SK-N-SH (cell line): Measurements from ENCODE around the gene PARD3B. TPM values are rescaled to one million over a fixed set of nuclear protein-coding genes. Genes with fewer than 3 reads are reported as not detected.

Experiments used
- CTCF ChIA-PET: fragments of 300-600, 350-600 bp; formaldehyde crosslinking; extraction: SDS; loops from one replicate; lab custom pipeline; 2021; lab: Yijun Ruan, JAX
- POLR2A ChIA-PET: fragments of 350-600 bp; sonication (Branson Sonifier 250); formaldehyde crosslinking; extraction: SDS; loops from one replicate; lab custom pipeline; 2020; ENCODE audit warnings: antibody characterized with exemption, inconsistent platforms; lab: Yijun Ruan, JAX
- DNase-seq: peaks from one replicate; pipeline ENCODE4 v3.0.0; 2012
- H2AFZ ChIP-seq: fragments of 200-600 bp; sonication (generic); 2 replicates; pipeline ENCODE4 v1.8.1; 2016; ENCODE audit warnings: antibody characterized with exemption, mild to moderate bottlenecking, low read depth
- H3F3A ChIP-seq: fragments of 200-600 bp; sonication (generic); replicated peaks from 2 replicates; pipeline ENCODE3; 2016; ENCODE audit warnings: antibody characterized with exemption, mild to moderate bottlenecking; ENCODE audit not compliant: insufficient read depth
- H3K27ac ChIP-seq, 2 experiments: fragments of 200-500 bp in 1 of 2; fragments of 200-600 bp in 1 of 2; sonication (Bioruptor generic) in 1 of 2; sonication (generic), shearing (Covaris generic) in 1 of 2; 2 replicates each; pipeline versions ENCODE4 v1.5.1 to v1.6.1; 2014 to 2016; ENCODE audit warnings: low read depth in 2 of 2, inconsistent platforms in 1 of 2, low read length in 1 of 2, mild to moderate bottlenecking in 1 of 2, mixed read lengths in 1 of 2
- H3K27me3 ChIP-seq: fragments of 200-600 bp; sonication (generic), shearing (Covaris generic); 2 replicates; pipeline ENCODE4 v1.6.1; 2016; ENCODE audit warnings: mixed run types; ENCODE audit not compliant: insufficient read depth
- H3K36me3 ChIP-seq, 2 experiments: fragments of 200-500 bp in 1 of 2; fragments of 200-600 bp in 1 of 2; sonication (Bioruptor generic) in 1 of 2; sonication (generic) in 1 of 2; replicated peaks in 1 of 2; 2 replicates each; pipeline versions ENCODE3 to v1.5.1; 2014 to 2016; ENCODE audit warnings: low read length in 1 of 2, mild to moderate bottlenecking in 1 of 2; ENCODE audit not compliant: insufficient read depth in 2 of 2, control insufficient read depth in 1 of 2
- H3K4me1 ChIP-seq, 2 experiments: fragments of 200-500 bp in 1 of 2; fragments of 200-600 bp in 1 of 2; sonication (Bioruptor generic) in 1 of 2; sonication (generic), shearing (Covaris generic) in 1 of 2; 2 replicates each; pipeline versions ENCODE4 v1.5.1 to v1.6.1; 2014 to 2016; ENCODE audit warnings: low read depth in 1 of 2, low read length in 1 of 2, mixed run types in 1 of 2; ENCODE audit not compliant: insufficient read depth in 2 of 2, control insufficient read depth in 1 of 2
- H3K4me2 ChIP-seq: fragments of 200-600 bp; sonication (generic), shearing (Covaris generic); 2 replicates; pipeline ENCODE4 v1.6.1; 2017; ENCODE audit warnings: mixed run types
- H3K4me3 ChIP-seq, 2 experiments: fragments of 200-500 bp in 1 of 2; fragments of 200-600 bp in 1 of 2; sonication (Bioruptor generic) in 1 of 2; sonication (generic), shearing (Covaris generic) in 1 of 2; 2 replicates each; pipeline versions ENCODE4 v1.5.1 to v1.8.1; 2014 to 2016; ENCODE audit warnings: low read depth in 2 of 2, inconsistent platforms in 1 of 2, low read length in 1 of 2, mild to moderate bottlenecking in 1 of 2, mixed read lengths in 1 of 2, moderate library complexity in 1 of 2
- H3K79me2 ChIP-seq: fragments of 200-600 bp; sonication (generic); 2 replicates; pipeline ENCODE4 v1.8.1; 2017; ENCODE audit warnings: mild to moderate bottlenecking; ENCODE audit not compliant: insufficient read depth
- H3K9ac ChIP-seq: fragments of 200-600 bp; sonication (generic); 2 replicates; pipeline ENCODE4 v1.6.1; 2017; ENCODE audit warnings: mixed run types
- H3K9me2 ChIP-seq: fragments of 200-600 bp; sonication (generic); 2 replicates; pipeline ENCODE4 v1.6.1; 2017; ENCODE audit warnings: mixed run types
- H3K9me3 ChIP-seq: fragments of 200-600 bp; sonication (generic); 2 replicates; pipeline ENCODE4 v1.6.1; 2017; ENCODE audit warnings: mixed run types, mild to moderate bottlenecking, moderate library complexity
- H4K20me1 ChIP-seq: fragments of 200-600 bp; sonication (generic); 2 replicates; pipeline ENCODE4 v1.6.1; 2017; ENCODE audit warnings: mild to moderate bottlenecking, mixed run types; ENCODE audit not compliant: insufficient read depth
- CHD2 ChIP-seq: fragments of 150-350 bp; IDR thresholded peaks from 2 replicates; pipeline ENCODE4 v1.6.1; 2018; ENCODE audit warnings: low read length; ENCODE audit not compliant: partially characterized antibody
- ELF1 ChIP-seq: IDR thresholded peaks from 2 replicates; pipeline ENCODE4 v1.4.0; 2012
- EP300 ChIP-seq, 2 experiments: IDR thresholded peaks; 2 replicates each; pipeline versions ENCODE4 v1.4.0 to v1.6.1; 2012; ENCODE audit warnings: borderline replicate concordance in 1 of 2, low read depth in 1 of 2, low read length in 1 of 2
- EZH2phosphoT487 ChIP-seq: fragments of 200-600 bp; sonication (generic); IDR thresholded peaks from 2 replicates; pipeline ENCODE4 v1.6.1; 2017; ENCODE audit warnings: low read depth, mixed run types, mild to moderate bottlenecking, antibody characterized with exemption, moderate library complexity, borderline replicate concordance
- FOSL2 ChIP-seq: IDR thresholded peaks from 2 replicates; pipeline ENCODE4 v1.4.0; 2012; ENCODE audit warnings: low read depth, mild to moderate bottlenecking, moderate library complexity, borderline replicate concordance
- FOXM1 ChIP-seq: IDR thresholded peaks from 2 replicates; pipeline ENCODE4 v1.4.0; 2012; ENCODE audit warnings: low read depth, mild to moderate bottlenecking
- GATA2 ChIP-seq: sonication (generic); formaldehyde crosslinking; IDR thresholded peaks from 2 replicates; pipeline ENCODE4 v1.5.0; 2020; ENCODE audit warnings: mild to moderate bottlenecking, missing genetic modification reagents
- JUND ChIP-seq: IDR thresholded peaks from 2 replicates; pipeline ENCODE4 v1.4.0; 2012
- MEF2A ChIP-seq: IDR thresholded peaks from 2 replicates; pipeline ENCODE4 v1.4.0; 2012; ENCODE audit warnings: low read depth, borderline replicate concordance
- MXI1 ChIP-seq: IDR thresholded peaks from 2 replicates; pipeline ENCODE4 v1.6.1; 2012; ENCODE audit warnings: mild to moderate bottlenecking, low read depth, low read length, improper control_type of control experiment
- NFIC ChIP-seq: IDR thresholded peaks from 2 replicates; pipeline ENCODE4 v1.4.0; 2012; ENCODE audit warnings: borderline replicate concordance
- NRF1 ChIP-seq: IDR thresholded peaks from 2 replicates; pipeline ENCODE4 v1.6.1; 2012; ENCODE audit warnings: low read depth, mild to moderate bottlenecking, low read length
- POLR2AphosphoS5 ChIP-seq: IDR thresholded peaks from 2 replicates; pipeline ENCODE4 v1.6.1; 2012; ENCODE audit warnings: low read depth, low read length
- RAD21 ChIP-seq: IDR thresholded peaks from 2 replicates; pipeline ENCODE4 v1.6.1; 2012; ENCODE audit warnings: mild to moderate bottlenecking, low read length
- RCOR1 ChIP-seq: fragments of 150-350 bp; IDR thresholded peaks from 2 replicates; pipeline ENCODE4 v1.6.1; 2017; ENCODE audit warnings: antibody characterized with exemption, low read length
- RFX5 ChIP-seq: IDR thresholded peaks from 2 replicates; pipeline ENCODE4 v1.6.1; 2012; ENCODE audit warnings: mild to moderate bottlenecking, improper control_type of control experiment, low read length
- TCF12 ChIP-seq: IDR thresholded peaks from 2 replicates; pipeline ENCODE4 v1.4.0; 2012
- TEAD4 ChIP-seq: IDR thresholded peaks from 2 replicates; pipeline ENCODE4 v1.4.0; 2012; ENCODE audit warnings: mild to moderate bottlenecking, borderline replicate concordance; ENCODE audit not compliant: insufficient read depth
- YY1 ChIP-seq: IDR thresholded peaks from 2 replicates; pipeline ENCODE4 v1.4.0; 2012; ENCODE audit warnings: low read depth, mild to moderate bottlenecking
- WGBS: methylation state at CpG from one replicate; pipeline ENCODE4 v1.1.6; 2017; ENCODE audit warnings: low lambda C conversion rate; 5-methylcytosine and 5-hydroxymethylcytosine counted together
- polyA plus RNA-seq, 3 experiments: library from polyadenylated mRNA; depleted of rRNA; stranded (reverse); fragments of >200 nt; gene quantifications; 2 replicates each; pipeline ENCODE4 v1.2.3, GENCODE V29; 2012
- TF ChIP-seq, protein P1 (sequence below): IDR thresholded peaks from 2 replicates; pipeline ENCODE4; 2012
- TF ChIP-seq, protein P2 (sequence below): fragments of 150-350 bp; IDR thresholded peaks from 2 replicates; pipeline ENCODE4 v1.6.1; 2017; ENCODE audit warnings: antibody characterized with exemption, low read length, low read depth, borderline replicate concordance
- TF ChIP-seq, protein P3 (sequence below): IDR thresholded peaks from 2 replicates; pipeline ENCODE4 v1.4.0; 2012; ENCODE audit warnings: low read depth
- TF ChIP-seq, protein P4 (sequence below): IDR thresholded peaks from 2 replicates; pipeline ENCODE4 v1.4.0; 2012; ENCODE audit warnings: low read depth, borderline replicate concordance

Gene PARD3B
- polyA plus RNA-seq, 1 of the 3 experiments (the other 2 are of a cell fraction), result 0.87 TPM

DNA sequence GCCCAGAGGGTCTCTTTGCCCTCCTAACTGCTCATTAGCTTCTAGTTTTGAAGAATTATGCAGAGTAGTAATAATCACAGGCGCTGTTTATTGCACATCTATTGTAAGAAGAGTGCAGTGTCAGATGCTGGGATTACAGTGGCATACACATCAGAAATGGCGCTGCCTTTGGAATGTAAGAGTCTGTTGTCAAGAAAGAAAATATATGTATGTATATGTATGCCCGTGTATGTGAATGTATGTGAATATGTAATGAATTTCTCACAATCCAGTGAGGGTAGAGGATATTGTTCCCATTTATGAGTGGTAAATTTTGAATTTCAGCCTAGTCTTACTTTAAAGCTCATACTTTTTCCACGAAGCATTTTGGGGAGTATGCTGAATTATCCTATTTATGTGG, 127.5 kb downstream of the PARD3B start:
- H3K36me3 ChIP-seq, result no peaks in the 10 kb centered on the region
- POLR2A ChIA-PET, result no interaction called here
- DNase-seq, result no peak
- no peaks in the 10 kb centered on the region for H3K9me2 ChIP-seq
- no peak overlapping the region for H2AFZ ChIP-seq
- H3K4me2 ChIP-seq, result no peak overlapping the region
- no peaks in the 10 kb centered on the region for H4K20me1 ChIP-seq
- 67% methylated on average over 4 of the region's 4 CpGs for WGBS
- no peaks in the 10 kb centered on the region for H3K27me3 ChIP-seq
- peaks cover 0 to 2% of the 10 kb centered on the region in 2 experiments; a peak in 1 of 4 replicates for H3K4me1 ChIP-seq
- no peak overlapping the region for H3K9ac ChIP-seq
- H3K27ac ChIP-seq, result no peak overlapping the region
- no peaks in the 10 kb centered on the region for H3F3A ChIP-seq
- CTCF ChIA-PET, result interaction anchor here (0.7 to 1.0 kb wide), 2 partner anchors 131 to 568 kb away, joined by 3 to 4 read pairs; no protein-coding TSS in a partner anchor
- TF ChIP-seq ELF1, result no peak
- TF ChIP-seq, protein P1, sequence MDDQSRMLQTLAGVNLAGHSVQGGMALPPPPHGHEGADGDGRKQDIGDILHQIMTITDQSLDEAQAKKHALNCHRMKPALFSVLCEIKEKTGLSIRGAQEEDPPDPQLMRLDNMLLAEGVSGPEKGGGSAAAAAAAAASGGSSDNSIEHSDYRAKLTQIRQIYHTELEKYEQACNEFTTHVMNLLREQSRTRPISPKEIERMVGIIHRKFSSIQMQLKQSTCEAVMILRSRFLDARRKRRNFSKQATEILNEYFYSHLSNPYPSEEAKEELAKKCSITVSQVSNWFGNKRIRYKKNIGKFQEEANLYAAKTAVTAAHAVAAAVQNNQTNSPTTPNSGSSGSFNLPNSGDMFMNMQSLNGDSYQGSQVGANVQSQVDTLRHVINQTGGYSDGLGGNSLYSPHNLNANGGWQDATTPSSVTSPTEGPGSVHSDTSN, result no peak
- TF ChIP-seq GATA2 (CRISPR knock-in tag), result no peak
- no peak for TF ChIP-seq NFIC
- no peak for TF ChIP-seq EZH2phosphoT487
- no peak for TF ChIP-seq POLR2AphosphoS5
- no peak for TF ChIP-seq EP300 (IDR thresholded peaks at IDR 0.05; ENCODE audit: borderline replicate concordance in 1 of 2, low read depth in 1 of 2, low read length in 1 of 2)
- no peak for TF ChIP-seq TCF12
- TF ChIP-seq, protein P2, sequence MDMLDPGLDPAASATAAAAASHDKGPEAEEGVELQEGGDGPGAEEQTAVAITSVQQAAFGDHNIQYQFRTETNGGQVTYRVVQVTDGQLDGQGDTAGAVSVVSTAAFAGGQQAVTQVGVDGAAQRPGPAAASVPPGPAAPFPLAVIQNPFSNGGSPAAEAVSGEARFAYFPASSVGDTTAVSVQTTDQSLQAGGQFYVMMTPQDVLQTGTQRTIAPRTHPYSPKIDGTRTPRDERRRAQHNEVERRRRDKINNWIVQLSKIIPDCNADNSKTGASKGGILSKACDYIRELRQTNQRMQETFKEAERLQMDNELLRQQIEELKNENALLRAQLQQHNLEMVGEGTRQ, result no peak
- TF ChIP-seq MEF2A, result no peak
- TF ChIP-seq NRF1, result no peak
- no peak for TF ChIP-seq RAD21
- TF ChIP-seq TEAD4, result no peak
- TF ChIP-seq RCOR1, result no peak
- no peak for TF ChIP-seq CHD2
- no peak for TF ChIP-seq RFX5
- H3K79me2 ChIP-seq, result no peaks in the 10 kb centered on the region
- no peak overlapping the region for H3K4me3 ChIP-seq
- no peaks in the 10 kb centered on the region for H3K9me3 ChIP-seq

DNA sequence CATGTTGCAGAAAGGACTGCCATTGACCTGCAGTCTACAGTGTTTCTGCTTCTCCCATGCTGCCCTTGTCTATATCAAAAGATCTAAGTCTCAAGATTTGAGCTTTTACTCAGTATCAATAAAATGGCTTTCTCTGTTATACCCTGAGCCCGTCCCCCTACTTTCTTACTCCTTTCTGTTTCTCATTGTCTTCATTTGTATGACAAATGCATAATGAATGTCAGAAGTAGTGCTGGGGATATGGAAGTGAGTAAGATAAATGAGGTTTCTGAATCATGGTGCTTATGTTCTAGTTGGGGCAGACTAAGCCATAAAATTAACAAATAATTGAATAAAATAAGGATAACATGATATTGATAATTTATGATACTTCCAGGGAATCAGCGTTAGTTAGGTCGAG, 128.6 kb downstream of the PARD3B start:
- H3K9ac ChIP-seq, result no peak overlapping the region
- no peak for DNase-seq
- no peaks in the 10 kb centered on the region for H3K27me3 ChIP-seq
- no peaks in the 10 kb centered on the region for H3K9me3 ChIP-seq
- TF ChIP-seq, protein P3, sequence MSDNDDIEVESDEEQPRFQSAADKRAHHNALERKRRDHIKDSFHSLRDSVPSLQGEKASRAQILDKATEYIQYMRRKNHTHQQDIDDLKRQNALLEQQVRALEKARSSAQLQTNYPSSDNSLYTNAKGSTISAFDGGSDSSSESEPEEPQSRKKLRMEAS, result no peak
- TF ChIP-seq RAD21 (no peak), RFX5 (no peak), TCF12 (peak; percentile 45; the same call in 1 of the 2 replicates), POLR2AphosphoS5 (no peak), FOXM1 (no peak), EP300 (IDR thresholded peaks at IDR 0.05; ENCODE audit: borderline replicate concordance in 1 of 2, low read depth in 1 of 2, low read length in 1 of 2) (no peak), NRF1 (no peak), FOSL2 (peak; percentile 24; the same call in 1 of the 2 replicates), YY1 (no peak), JUND (peak; percentile 33; the same call in 1 of the 2 replicates), MXI1 (no peak)
- TF ChIP-seq, protein P1, result peak; percentile 60
- TF ChIP-seq, protein P4, sequence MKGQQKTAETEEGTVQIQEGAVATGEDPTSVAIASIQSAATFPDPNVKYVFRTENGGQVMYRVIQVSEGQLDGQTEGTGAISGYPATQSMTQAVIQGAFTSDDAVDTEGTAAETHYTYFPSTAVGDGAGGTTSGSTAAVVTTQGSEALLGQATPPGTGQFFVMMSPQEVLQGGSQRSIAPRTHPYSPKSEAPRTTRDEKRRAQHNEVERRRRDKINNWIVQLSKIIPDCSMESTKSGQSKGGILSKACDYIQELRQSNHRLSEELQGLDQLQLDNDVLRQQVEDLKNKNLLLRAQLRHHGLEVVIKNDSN, result no peak
- H3K9me2 ChIP-seq, result no peaks in the 10 kb centered on the region
- no peak overlapping the region for H3K27ac ChIP-seq
- POLR2A ChIA-PET, result no interaction called here
- H3K4me1 ChIP-seq, result peaks cover 0 to 2% of the 10 kb centered on the region in 2 experiments; a peak in 1 of 4 replicates
- H3F3A ChIP-seq, result no peaks in the 10 kb centered on the region
- no peaks in the 10 kb centered on the region for H3K36me3 ChIP-seq
- CTCF ChIA-PET, result interaction anchor here (0.6 to 1.3 kb wide), 4 partner anchors 10 to 262 kb away, joined by 3 to 6 read pairs (median 4); no protein-coding TSS in a partner anchor
- no peaks in the 10 kb centered on the region for H3K79me2 ChIP-seq
- no peak overlapping the region for H3K4me2 ChIP-seq
- peak overlapping the region; percentile 3; the same call in 1 of the 2 replicates for H2AFZ ChIP-seq
- WGBS, result 63% methylated on average over 3 of the region's 3 CpGs
- H4K20me1 ChIP-seq, result no peaks in the 10 kb centered on the region
- H3K4me3 ChIP-seq, result no peak overlapping the region
